Activated CD8-positive, alpha-beta T cell treated with anti-CD3 and anti-CD28 coated beads, Interleukin-2, amount 10 ng/mL, durations not matched to agents 7 days and 5 days (primary cell): ENCODE measurements around the gene ITGB5. TPM values are rescaled to one million over a fixed set of nuclear protein-coding genes. Genes with fewer than 3 reads are reported as not detected.

ENCODE experiments used
- ATAC-seq: fragments of 150-1000 bp; cut with Tn5 transposase; one replicate; pipeline ENCODE4 v1.10.0; 2021; ENCODE audit warnings: moderate library complexity
- CTCF ChIA-PET: fragments of 350-600 bp; sonication (Branson Sonifier 250); formaldehyde crosslinking; loops from one replicate; lab custom pipeline; 2021; ENCODE audit warnings: antibody characterized with exemption; lab: Charles Lee
- POLR2A ChIA-PET: fragments of 350-600 bp; sonication (Branson Sonifier 250); formaldehyde crosslinking; loops from one replicate; lab custom pipeline; 2021; ENCODE audit warnings: antibody characterized with exemption; lab: Charles Lee
- DNase-seq: peaks from one replicate; pipeline ENCODE4 v3.0.0-alpha.2; 2020
- H3K27ac Mint-ChIP-seq: one replicate; pipeline ENCODE4 v1.8.0; 2021; ENCODE audit warnings: mild to moderate bottlenecking, mixed read lengths
- H3K27me3 Mint-ChIP-seq: one replicate; pipeline ENCODE4 v1.8.0; 2021; ENCODE audit warnings: low read depth, mixed read lengths
- H3K36me3 Mint-ChIP-seq: one replicate; pipeline ENCODE4 v1.8.0; 2021; ENCODE audit warnings: low read depth, mixed read lengths
- H3K4me1 Mint-ChIP-seq: one replicate; pipeline ENCODE4 v1.8.0; 2021; ENCODE audit warnings: low read depth, mixed read lengths
- H3K4me3 Mint-ChIP-seq: one replicate; pipeline ENCODE4 v1.8.0; 2021; ENCODE audit warnings: mild to moderate bottlenecking, mixed read lengths
- H3K9me3 Mint-ChIP-seq: one replicate; pipeline ENCODE4 v1.8.0; 2022; ENCODE audit warnings: mixed read lengths; ENCODE audit not compliant: insufficient read depth
- total RNA-seq, 2 experiments: library from RNA; stranded (reverse); gene quantifications; one replicate each; pipeline ENCODE4 v1.2.3, GENCODE V29; 2021

The ITGB5 gene
- not detected for total RNA-seq

DNA sequence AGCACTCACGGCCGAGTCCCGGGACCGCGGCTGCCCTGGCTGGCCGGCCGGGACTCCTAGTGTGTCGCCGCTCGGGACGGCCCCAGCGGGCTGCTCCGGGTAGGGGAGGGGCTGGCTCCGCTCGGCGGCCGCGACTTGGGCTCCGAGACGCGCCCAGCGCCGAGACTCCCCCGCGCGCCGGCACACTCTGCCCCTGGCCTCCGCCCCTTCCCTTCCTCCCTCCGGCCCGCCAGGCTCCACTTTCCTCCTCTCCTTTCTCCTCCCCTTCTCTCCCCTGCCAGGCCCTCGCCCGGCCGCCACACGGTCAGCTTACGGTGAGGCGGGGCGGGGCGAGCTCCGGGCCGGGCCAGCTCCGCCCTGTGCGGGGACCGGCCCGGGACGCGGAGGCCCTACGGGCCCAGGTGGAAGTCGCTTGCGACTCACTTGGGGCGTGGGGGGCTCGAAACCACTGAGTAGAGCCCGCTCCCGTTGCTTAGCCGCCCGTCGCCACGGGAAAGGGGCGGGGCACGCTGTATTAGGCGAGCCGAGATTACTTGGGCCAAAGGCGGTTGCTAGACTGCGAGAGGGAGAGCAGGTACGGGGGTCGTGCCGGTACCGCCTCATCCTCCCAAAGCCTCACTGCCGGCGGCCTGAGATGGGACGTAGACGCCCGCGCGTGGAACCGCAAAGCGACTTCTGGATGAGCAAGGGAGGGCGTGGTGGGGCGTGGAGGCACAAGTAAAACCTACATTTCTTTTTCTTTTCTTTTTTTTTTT lies at the start of gene ITGB5:
TSS of gene ITGB5 (minus strand) at position 189 of the 755 bp plus-strand sequence. CDS start 365 bp downstream, outside the sequence.
- H3K4me1 Mint-ChIP-seq = no peaks in the 10 kb centered on the region
- ATAC-seq = peak; percentile 81
- peak within 1 kb of the TSS; percentile 52 for H3K4me3 Mint-ChIP-seq
- H3K9me3 Mint-ChIP-seq = no peaks in the 10 kb centered on the region
- peaks cover 58% of the 10 kb centered on the region for H3K27me3 Mint-ChIP-seq
- H3K27ac Mint-ChIP-seq = no peak within 1 kb of the TSS
- peak; percentile 30 for DNase-seq
- H3K36me3 Mint-ChIP-seq = no peaks in the 10 kb centered on the region
- CTCF ChIA-PET = interaction anchor here (0.7 to 1.3 kb wide), 3 partner anchors 14 to 127 kb away, joined by 3 to 4 read pairs (median 3); no protein-coding TSS in a partner anchor
- POLR2A ChIA-PET = no interaction called here

DNA sequence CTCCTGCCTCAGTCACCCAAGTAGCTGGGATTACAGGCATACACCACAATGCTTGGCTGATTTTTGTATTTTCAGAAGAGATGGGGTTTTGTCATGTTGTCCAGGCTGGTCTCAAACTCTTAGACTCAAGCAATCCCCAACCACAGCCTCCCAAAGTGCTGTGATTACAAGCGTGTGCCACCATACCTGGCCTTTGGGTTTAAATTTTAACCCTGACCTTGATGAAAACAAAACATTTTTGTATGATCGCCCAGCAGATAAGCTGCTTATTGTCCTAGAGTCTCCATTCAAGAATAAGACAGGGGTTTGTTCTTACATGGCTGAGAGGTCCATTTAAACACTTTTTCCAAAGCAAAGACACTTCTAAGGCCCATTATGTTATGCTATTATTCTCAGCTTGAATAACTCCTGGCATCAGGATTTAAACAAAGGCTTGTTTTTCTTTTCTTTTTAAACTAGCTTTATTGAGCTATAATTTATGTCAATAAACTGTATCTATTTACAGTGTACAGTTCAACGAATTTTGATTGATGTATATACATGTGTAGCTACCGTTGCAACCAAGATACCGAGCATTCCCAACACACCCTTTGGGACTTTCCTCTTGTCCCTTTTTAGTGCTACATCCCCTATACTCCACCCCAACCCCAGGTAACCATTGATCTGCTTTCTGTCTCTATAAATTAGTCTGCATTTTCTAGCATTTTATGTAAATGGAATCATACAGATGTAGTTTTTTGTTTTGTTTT lies 48.8 kb upstream of the ITGB5 start:
- no peak for ATAC-seq
- ChIA-PET CTCF (interaction anchor here (1.6 to 3.1 kb wide), 2 partner anchors 205 to 649 kb away, joined by 3 to 9 read pairs; no protein-coding TSS in a partner anchor), POLR2A (interaction anchor here (0.6 kb wide), 1 partner anchor 73 kb away, joined by 4 read pairs; no protein-coding TSS in a partner anchor)
- no peaks in the 10 kb centered on the region for H3K9me3 Mint-ChIP-seq
- peaks cover 39% of the 10 kb centered on the region for H3K27me3 Mint-ChIP-seq
- H3K4me1 Mint-ChIP-seq = no peaks in the 10 kb centered on the region
- no peak overlapping the region for H3K27ac Mint-ChIP-seq
- H3K36me3 Mint-ChIP-seq = no peaks in the 10 kb centered on the region
- no peak for DNase-seq
- H3K4me3 Mint-ChIP-seq = no peak overlapping the region

- Mint-ChIP-seq H3K4me3 (no peak overlapping the region), H3K27ac (no peak overlapping the region), H3K9me3 (no peaks in the 10 kb centered on the region), H3K4me1 (no peaks in the 10 kb centered on the region), H3K36me3 (no peaks in the 10 kb centered on the region), H3K27me3 (peaks cover 44% of the 10 kb centered on the region)
- ChIA-PET CTCF (interaction anchor here (1.4 to 3.1 kb wide), 3 partner anchors 174 to 650 kb away, joined by 3 to 9 read pairs (median 3); no protein-coding TSS in a partner anchor), POLR2A (interaction anchor here (0.6 kb wide), 1 partner anchor 74 kb away, joined by 4 read pairs; no protein-coding TSS in a partner anchor)
- ATAC-seq = no peak
- DNase-seq = no peak
These were observed 48.1 kb upstream of the ITGB5 start for GRCh38 chr3:124935264-124935663.

GRCh38 chr3:124934577-124934976 lies 47.4 kb upstream of the ITGB5 start, which contains the start of gene MUC13:
Gene MUC13, minus strand, starts transcription at chr3:124934751. Its CDS starts 39 bp downstream, at chr3:124934712.
- DNase-seq (no peak), ATAC-seq (no peak)
- Mint-ChIP-seq H3K36me3 (no peaks in the 10 kb centered on the region), H3K4me3 (no peak within 1 kb of the TSS), H3K27ac (no peak within 1 kb of the TSS), H3K27me3 (peaks cover 45% of the 10 kb centered on the region), H3K4me1 (no peaks in the 10 kb centered on the region), H3K9me3 (no peaks in the 10 kb centered on the region)
- ChIA-PET POLR2A (no interaction called here), CTCF (interaction anchor here (1.4 to 3.1 kb wide), 3 partner anchors 174 to 651 kb away, joined by 3 to 9 read pairs (median 3); no protein-coding TSS in a partner anchor)

DNA sequence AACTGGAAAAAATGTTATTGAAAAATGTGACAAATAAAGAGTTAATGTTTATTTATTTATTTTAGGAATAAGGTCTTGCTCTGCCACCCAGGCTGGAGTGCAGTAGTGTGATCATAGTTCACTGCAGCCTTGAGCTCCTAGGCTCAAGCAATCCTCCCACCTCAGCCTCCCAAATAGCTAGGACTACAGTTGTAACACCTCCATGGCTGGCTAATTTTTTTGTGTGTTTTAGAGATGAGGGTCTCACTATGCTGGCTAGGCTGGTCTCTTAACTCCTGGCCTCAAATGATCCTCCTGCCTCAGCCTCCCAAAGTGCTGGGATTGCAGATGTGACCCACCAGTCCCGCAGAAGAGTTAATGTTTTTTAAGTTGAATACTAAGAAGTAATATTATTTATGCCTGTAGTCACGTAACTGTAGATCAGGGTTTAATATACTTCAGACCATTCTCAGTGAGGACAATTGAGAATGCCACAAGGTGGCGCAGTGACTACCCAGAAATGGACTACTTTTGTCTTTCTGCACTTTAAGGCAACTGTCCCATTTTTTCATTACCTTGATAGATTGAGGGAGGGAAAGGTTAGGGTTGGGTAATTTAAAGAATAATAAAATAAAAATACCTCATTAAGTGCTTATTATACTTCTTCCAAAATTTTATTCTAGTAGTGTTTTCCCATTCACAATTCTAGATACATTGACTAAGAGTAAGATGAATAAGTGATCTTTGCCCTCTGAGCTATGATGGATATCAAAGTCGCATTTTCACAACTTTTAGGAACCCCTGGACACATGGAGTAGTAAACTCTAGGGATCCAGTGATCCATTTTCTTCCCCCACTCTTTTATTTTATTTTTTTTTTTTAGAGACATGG lies 41.4 kb upstream of the ITGB5 start:
- Mint-ChIP-seq H3K4me1 (peaks cover 14% of the 10 kb centered on the region), H3K9me3 (no peaks in the 10 kb centered on the region), H3K36me3 (no peaks in the 10 kb centered on the region), H3K27me3 (peaks cover 45% of the 10 kb centered on the region), H3K27ac (no peak overlapping the region), H3K4me3 (no peak overlapping the region)
- POLR2A ChIA-PET = no interaction called here
- CTCF ChIA-PET = interaction anchor here (0.7 to 2.5 kb wide), 12 partner anchors 10 to 665 kb away, joined by 3 to 13 read pairs (median 4); no protein-coding TSS in a partner anchor
- DNase-seq (peak; percentile 78), ATAC-seq (peak; percentile 77)

GRCh38 chr3:124927574-124928045 lies 40.4 kb upstream of the ITGB5 start:
- H3K4me1 Mint-ChIP-seq = peaks cover 14% of the 10 kb centered on the region
- H3K4me3 Mint-ChIP-seq = no peak overlapping the region
- H3K27me3 Mint-ChIP-seq = peaks cover 47% of the 10 kb centered on the region
- no peaks in the 10 kb centered on the region for H3K36me3 Mint-ChIP-seq
- POLR2A ChIA-PET = interaction anchor here (1.1 kb wide), 1 partner anchor 129 kb away, joined by 4 read pairs; no protein-coding TSS in a partner anchor
- CTCF ChIA-PET = interaction anchor here (0.6 to 2.5 kb wide), 9 partner anchors 12 to 658 kb away, joined by 3 to 13 read pairs (median 4); no protein-coding TSS in a partner anchor
- ATAC-seq (peak; percentile 60), DNase-seq (peak; percentile 38)
- H3K27ac Mint-ChIP-seq = no peak overlapping the region
- H3K9me3 Mint-ChIP-seq = no peaks in the 10 kb centered on the region

GRCh38 chr3:124926426-124927101 lies 39.4 kb upstream of the ITGB5 start:
- peaks cover 46% of the 10 kb centered on the region for H3K27me3 Mint-ChIP-seq
- ATAC-seq (no peak), DNase-seq (no peak)
- peaks cover 14% of the 10 kb centered on the region for H3K4me1 Mint-ChIP-seq
- no peak overlapping the region for H3K27ac Mint-ChIP-seq
- H3K36me3 Mint-ChIP-seq = no peaks in the 10 kb centered on the region
- CTCF ChIA-PET = interaction anchor here (1.3 to 2.5 kb wide), 6 partner anchors 13 to 659 kb away, joined by 3 to 13 read pairs (median 6); no protein-coding TSS in a partner anchor
- no peaks in the 10 kb centered on the region for H3K9me3 Mint-ChIP-seq
- POLR2A ChIA-PET = interaction anchor here (1.1 kb wide), 1 partner anchor 130 kb away, joined by 4 read pairs; no protein-coding TSS in a partner anchor
- H3K4me3 Mint-ChIP-seq = no peak overlapping the region

- no peak overlapping the region for H3K4me3 Mint-ChIP-seq
- H3K27ac Mint-ChIP-seq = no peak overlapping the region
- no peaks in the 10 kb centered on the region for H3K36me3 Mint-ChIP-seq
- CTCF ChIA-PET = interaction anchor here (0.6 to 1.6 kb wide), 4 partner anchors 9 to 167 kb away, joined by 3 to 4 read pairs (median 3); no protein-coding TSS in a partner anchor
- no peak for ATAC-seq
- no peak for DNase-seq
- H3K9me3 Mint-ChIP-seq = no peaks in the 10 kb centered on the region
- H3K27me3 Mint-ChIP-seq = peaks cover 43% of the 10 kb centered on the region
- POLR2A ChIA-PET = interaction anchor here (0.5 kb wide), 1 partner anchor 75 kb away, joined by 3 read pairs; no protein-coding TSS in a partner anchor
- H3K4me1 Mint-ChIP-seq = peaks cover 14% of the 10 kb centered on the region
These were observed 37.6 kb upstream of the ITGB5 start for GRCh38 chr3:124924741-124925140.

- Mint-ChIP-seq H3K9me3 (no peaks in the 10 kb centered on the region), H3K36me3 (no peaks in the 10 kb centered on the region), H3K4me3 (no peak overlapping the region), H3K4me1 (peaks cover 14% of the 10 kb centered on the region), H3K27ac (no peak overlapping the region), H3K27me3 (peaks cover 44% of the 10 kb centered on the region)
- no peak for ATAC-seq
- no peak for DNase-seq
- CTCF ChIA-PET = interaction anchor here (1.2 to 1.6 kb wide), 3 partner anchors 19 to 168 kb away, joined by 3 to 4 read pairs (median 3); no protein-coding TSS in a partner anchor
- POLR2A ChIA-PET = no interaction called here
These were observed 36.7 kb upstream of the ITGB5 start for GRCh38 chr3:124923833-124924232.

- Mint-ChIP-seq H3K27ac (no peak overlapping the region), H3K4me3 (no peak overlapping the region), H3K27me3 (peaks cover 34% of the 10 kb centered on the region), H3K9me3 (no peaks in the 10 kb centered on the region), H3K36me3 (no peaks in the 10 kb centered on the region), H3K4me1 (no peaks in the 10 kb centered on the region)
- DNase-seq (no peak), ATAC-seq (no peak)
- ChIA-PET CTCF (interaction anchor here (0.7 to 4.3 kb wide), 3 partner anchors 14 to 284 kb away, joined by 3 to 17 read pairs (median 4); no protein-coding TSS in a partner anchor), POLR2A (no interaction called here)
These were observed 33.6 kb upstream of the ITGB5 start for GRCh38 chr3:124920718-124921117.
